ENCODE measurements around the gene MAGI1. TPM values are rescaled to one million over a fixed set of nuclear protein-coding genes. Genes with fewer than 3 reads are reported as not detected.

Gene MAGI1
- total RNA-seq, 1 experiment from 2014 or later: 58.2 TPM

GRCh38 chr3:65605876-65606432 is 432.8 kb downstream of the MAGI1 start (continued):
- TF ChIP-seq ZNF396 (CRISPR knock-in tag; IDR thresholded peaks at IDR 0.05; ENCODE audit: borderline replicate concordance) (no peak), ZNF121 (CRISPR knock-in tag; IDR thresholded peaks at IDR 0.05) (no peak), USF2 (CRISPR knock-in tag; IDR thresholded peaks at IDR 0.05) (no peak)
- TF ChIP-seq, protein P1, sequence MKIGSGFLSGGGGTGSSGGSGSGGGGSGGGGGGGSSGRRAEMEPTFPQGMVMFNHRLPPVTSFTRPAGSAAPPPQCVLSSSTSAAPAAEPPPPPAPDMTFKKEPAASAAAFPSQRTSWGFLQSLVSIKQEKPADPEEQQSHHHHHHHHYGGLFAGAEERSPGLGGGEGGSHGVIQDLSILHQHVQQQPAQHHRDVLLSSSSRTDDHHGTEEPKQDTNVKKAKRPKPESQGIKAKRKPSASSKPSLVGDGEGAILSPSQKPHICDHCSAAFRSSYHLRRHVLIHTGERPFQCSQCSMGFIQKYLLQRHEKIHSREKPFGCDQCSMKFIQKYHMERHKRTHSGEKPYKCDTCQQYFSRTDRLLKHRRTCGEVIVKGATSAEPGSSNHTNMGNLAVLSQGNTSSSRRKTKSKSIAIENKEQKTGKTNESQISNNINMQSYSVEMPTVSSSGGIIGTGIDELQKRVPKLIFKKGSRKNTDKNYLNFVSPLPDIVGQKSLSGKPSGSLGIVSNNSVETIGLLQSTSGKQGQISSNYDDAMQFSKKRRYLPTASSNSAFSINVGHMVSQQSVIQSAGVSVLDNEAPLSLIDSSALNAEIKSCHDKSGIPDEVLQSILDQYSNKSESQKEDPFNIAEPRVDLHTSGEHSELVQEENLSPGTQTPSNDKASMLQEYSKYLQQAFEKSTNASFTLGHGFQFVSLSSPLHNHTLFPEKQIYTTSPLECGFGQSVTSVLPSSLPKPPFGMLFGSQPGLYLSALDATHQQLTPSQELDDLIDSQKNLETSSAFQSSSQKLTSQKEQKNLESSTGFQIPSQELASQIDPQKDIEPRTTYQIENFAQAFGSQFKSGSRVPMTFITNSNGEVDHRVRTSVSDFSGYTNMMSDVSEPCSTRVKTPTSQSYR (CRISPR knock-in tag; IDR thresholded peaks at IDR 0.05): no peak

- H3K27me3 Mint-ChIP-seq (ENCODE audit: low read depth): no peaks in the 10 kb centered on the region
- H3K27ac Mint-ChIP-seq: no peak overlapping the region
- TF ChIP-seq, protein P2, sequence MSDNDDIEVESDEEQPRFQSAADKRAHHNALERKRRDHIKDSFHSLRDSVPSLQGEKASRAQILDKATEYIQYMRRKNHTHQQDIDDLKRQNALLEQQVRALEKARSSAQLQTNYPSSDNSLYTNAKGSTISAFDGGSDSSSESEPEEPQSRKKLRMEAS (CRISPR knock-in tag; IDR thresholded peaks at IDR 0.05): no peak
- TF ChIP-seq ZNF317 (CRISPR knock-in tag; IDR thresholded peaks at IDR 0.05; ENCODE audit: borderline replicate concordance, low read depth) (no peak), CBFB (CRISPR knock-in tag; IDR thresholded peaks at IDR 0.05; ENCODE audit: low read depth) (no peak), GABPB1 (CRISPR knock-in tag; IDR thresholded peaks at IDR 0.05) (no peak), JAZF1 (CRISPR knock-in tag; IDR thresholded peaks at IDR 0.05) (no peak), CREB1 (CRISPR knock-in tag; IDR thresholded peaks at IDR 0.05) (no peak), NR1H2 (CRISPR knock-in tag; IDR thresholded peaks at IDR 0.05) (no peak), CREM (CRISPR knock-in tag; IDR thresholded peaks at IDR 0.05) (no peak), ZNF138 (CRISPR knock-in tag; conservative IDR thresholded peaks at IDR 0.05) (no peak), ZNF232 (CRISPR knock-in tag; IDR thresholded peaks at IDR 0.05) (no peak), GRHL2 (CRISPR knock-in tag; IDR thresholded peaks at IDR 0.05; ENCODE audit: insufficient replicate concordance, severe bottlenecking) (no peak), ZMAT4 (CRISPR knock-in tag; IDR thresholded peaks at IDR 0.05) (no peak), ZNF671 (CRISPR knock-in tag; IDR thresholded peaks at IDR 0.05) (no peak), EMX1 (CRISPR knock-in tag; IDR thresholded peaks at IDR 0.05) (no peak), ELF4 (CRISPR knock-in tag; IDR thresholded peaks at IDR 0.05; ENCODE audit: low read depth) (no peak), NFATC4 (CRISPR knock-in tag; IDR thresholded peaks at IDR 0.05) (no peak)
- no peaks in the 10 kb centered on the region for H3K9me3 Mint-ChIP-seq
- peaks cover 28% of the 10 kb centered on the region for H3K4me1 Mint-ChIP-seq
- DNase-seq (ENCODE audit: low spot score): no peak
- no peak overlapping the region for H3K4me3 Mint-ChIP-seq
- ChIA-PET POLR2A (no interaction called here), CTCF (no interaction called here)
- no peaks in the 10 kb centered on the region for H3K36me3 Mint-ChIP-seq
- ATAC-seq: no peak
These were observed 433.7 kb downstream of the MAGI1 start for GRCh38 chr3:65604863-65605526.

- no peaks in the 10 kb centered on the region for H3K36me3 Mint-ChIP-seq
- ChIA-PET POLR2A (no interaction called here), CTCF (no interaction called here)
- TF ChIP-seq JAZF1 (CRISPR knock-in tag; IDR thresholded peaks at IDR 0.05): no peak
- no peak for TF ChIP-seq ZNF317 (CRISPR knock-in tag; IDR thresholded peaks at IDR 0.05; ENCODE audit: borderline replicate concordance, low read depth)
- no peak for TF ChIP-seq NR2C2 (CRISPR knock-in tag; IDR thresholded peaks at IDR 0.05)
- TF ChIP-seq NFATC4 (CRISPR knock-in tag; IDR thresholded peaks at IDR 0.05): no peak
- no peak for TF ChIP-seq ZBTB21 (CRISPR knock-in tag; IDR thresholded peaks at IDR 0.05; ENCODE audit: borderline replicate concordance)
- no peak for TF ChIP-seq HMGA2 (CRISPR knock-in tag; IDR thresholded peaks at IDR 0.05)
- H3K9me3 Mint-ChIP-seq: no peaks in the 10 kb centered on the region
- H3K27me3 Mint-ChIP-seq (ENCODE audit: low read depth): peaks cover 3% of the 10 kb centered on the region; the same call in 1 of the 2 replicates
- DNase-seq (ENCODE audit: low spot score): no peak
- no peak overlapping the region for H3K27ac Mint-ChIP-seq
- no peak for ATAC-seq
- H3K4me1 Mint-ChIP-seq: peaks cover 38% of the 10 kb centered on the region
- H3K4me3 Mint-ChIP-seq: no peak overlapping the region
These were observed 435.1 kb downstream of the MAGI1 start for GRCh38 chr3:65603631-65604030.

Data from WTC11 (cell line).